PFSK-1 (cell line): ENCODE results near the gene VSIG10L2.

Source experiments
- POLR2AphosphoS5 ChIP-seq: IDR thresholded peaks from 2 replicates; pipeline ENCODE4 v1.6.1; 2012; ENCODE audit warnings: low read depth, mild to moderate bottlenecking, control low read depth, low read length, moderate library complexity
- SIN3A ChIP-seq: IDR thresholded peaks from 2 replicates; pipeline ENCODE4 v1.6.1; 2012; ENCODE audit warnings: mild to moderate bottlenecking, low read length, moderate library complexity, borderline replicate concordance; ENCODE audit not compliant: insufficient read depth
- TAF1 ChIP-seq: IDR thresholded peaks from 2 replicates; pipeline ENCODE4 v1.6.1; 2012; ENCODE audit warnings: low read length, control low read depth, borderline replicate concordance; ENCODE audit not compliant: insufficient read depth

DNA sequence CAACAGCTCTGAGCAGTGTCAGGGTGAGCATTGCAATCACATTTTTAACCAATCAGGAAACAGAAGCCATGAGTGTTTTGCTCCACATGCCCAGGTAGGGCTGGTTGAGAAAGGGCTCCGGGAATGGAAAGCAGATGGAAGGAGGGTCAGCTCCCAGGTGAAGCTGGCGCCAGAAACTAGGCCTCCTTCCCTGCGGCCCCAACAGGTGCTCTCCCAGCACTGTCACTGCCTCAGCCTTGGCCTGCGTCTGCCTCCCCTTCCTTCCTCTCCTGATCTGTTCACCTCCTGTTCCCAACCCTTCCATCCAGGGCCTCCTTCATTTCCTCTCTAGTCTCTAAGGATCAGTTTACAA is 4.6 kb upstream of the VSIG10L2 start:
- TF ChIP-seq SIN3A (no peak), POLR2AphosphoS5 (no peak), TAF1 (no peak)
